ENCODE data around the gene PHOSPHO1. TPM values are rescaled to one million over a fixed set of nuclear protein-coding genes. Genes with fewer than 3 reads are reported as not detected.

PHOSPHO1 gene
- total and polyA plus RNA-seq, 2 of the 13 experiments (the other 11 are each of a cell fraction or from before 2014, with no cell fraction given): not detected

- in situ Hi-C loops (cut with HindIII; ENCODE audit: extremely low pct_ligation_motif_present, low pct_unique_long_range_greater_than_20kb): no loop called here
- H3K79me2 ChIP-seq (ENCODE audit: insufficient read depth, low read length): no peaks in the 10 kb centered on the region
- no TSS peak for BruUV-seq (replicated peaks)
- H2AFZ ChIP-seq (ENCODE audit: low read length): no peak overlapping the region
- WGBS (ENCODE audit: low lambda C conversion rate): 35% methylated on average over 5 of the region's 5 CpGs
- H3K27ac ChIP-seq (ENCODE audit: extremely low read length, insufficient read depth, low read length): no peak overlapping the region
- H3K4me3 ChIP-seq (replicated peaks in 1 of 3; ENCODE audit: insufficient read depth in 1 of 3, low read depth in 2 of 3, low read length in 3 of 3): no peak overlapping the region
- intact Hi-C loops (cut with micrococcal nuclease; ENCODE audit: unreplicated experiment): no loop called here
- no peaks in the 10 kb centered on the region for H3K9me3 ChIP-seq (ENCODE audit: low read length)
- TF ChIP-seq ATF5 (CRISPR knock-in tag; IDR thresholded peaks at IDR 0.05; ENCODE audit: low read depth): no peak
- no peak for TF ChIP-seq HCFC1 (IDR thresholded peaks at IDR 0.05; ENCODE audit: low read depth, low read length)
- TF ChIP-seq RNF2 (conservative IDR thresholded peaks at IDR 0.05; ENCODE audit: low read depth): no peak
- no peak for TF ChIP-seq CENPX (CRISPR knock-in tag; IDR thresholded peaks at IDR 0.05)
- TF ChIP-seq MTF1 (CRISPR knock-in tag; IDR thresholded peaks at IDR 0.05): no peak
- no peak overlapping the region for H3K4me2 ChIP-seq (ENCODE audit: low read depth, low read length)
- H3K27me3 ChIP-seq (ENCODE audit: control insufficient read depth in 1 of 2, insufficient read depth in 2 of 2, low read length in 2 of 2): peaks cover 0 to 18% of the 10 kb centered on the region in 2 experiments
- ChIA-PET CTCF (ENCODE audit: low intra/inter-chr PET ratio, low total read pairs) (no interaction called here), POLR2A (no interaction called here)
- FAIRE-seq (no peak), DNase-seq (ENCODE audit: low spot score) (no peak), ATAC-seq (no peak)
- no peaks in the 10 kb centered on the region for H4K20me1 ChIP-seq (ENCODE audit: insufficient read depth, low read length)
- peaks cover 12% of the 10 kb centered on the region for H3K4me1 ChIP-seq (ENCODE audit: insufficient read depth, low read length)
- no peak overlapping the region for H3K9ac ChIP-seq (ENCODE audit: insufficient read depth, low read depth, low read length)
- no peaks in the 10 kb centered on the region for H3K36me3 ChIP-seq (replicated peaks in 1 of 2; ENCODE audit: control insufficient read depth in 1 of 2, insufficient read depth in 2 of 2, low read length in 2 of 2)
Measured at GRCh38 chr17:49255125-49255524, 24.5 kb upstream of the PHOSPHO1 start.

- intact Hi-C loops (cut with micrococcal nuclease; ENCODE audit: unreplicated experiment): no loop called here
- POLR2A ChIA-PET: no interaction called here
- WGBS (ENCODE audit: low lambda C conversion rate): 17% methylated on average over 4 of the region's 4 CpGs
- no peak overlapping the region for H3K4me2 ChIP-seq (ENCODE audit: low read depth, low read length)
- no peaks in the 10 kb centered on the region for H3K79me2 ChIP-seq (ENCODE audit: insufficient read depth, low read length)
- H3K9me3 ChIP-seq (ENCODE audit: low read length): no peaks in the 10 kb centered on the region
- ATAC-seq: no peak
- no peak for FAIRE-seq
- no TSS peak for BruUV-seq (replicated peaks)
- DNase-seq (ENCODE audit: low spot score): no peak
- no peaks in the 10 kb centered on the region for H3K36me3 ChIP-seq (replicated peaks in 1 of 2; ENCODE audit: control insufficient read depth in 1 of 2, insufficient read depth in 2 of 2, low read length in 2 of 2)
- H4K20me1 ChIP-seq (ENCODE audit: insufficient read depth, low read length): no peaks in the 10 kb centered on the region
- CTCF ChIA-PET (ENCODE audit: low intra/inter-chr PET ratio, low total read pairs): no interaction called here
- TF ChIP-seq STAG1 (CRISPR knock-in tag; IDR thresholded peaks at IDR 0.05): peak; percentile 22; the same call in 1 of the 2 replicates
- TF ChIP-seq CTCF (CRISPR knock-in tag; IDR thresholded peaks at IDR 0.05): peak; percentile 26; the same call in 1 of the 2 replicates
- no peak for TF ChIP-seq ZNF512 (CRISPR knock-in tag; IDR thresholded peaks at IDR 0.05)
- no peak overlapping the region for H3K27ac ChIP-seq (ENCODE audit: extremely low read length, insufficient read depth, low read length)
- H3K9ac ChIP-seq (ENCODE audit: insufficient read depth, low read depth, low read length): no peak overlapping the region
- no peak overlapping the region for H2AFZ ChIP-seq (ENCODE audit: low read length)
- in situ Hi-C loops (cut with HindIII; ENCODE audit: extremely low pct_ligation_motif_present, low pct_unique_long_range_greater_than_20kb): no loop called here
- no peak overlapping the region for H3K4me3 ChIP-seq (replicated peaks in 1 of 3; ENCODE audit: insufficient read depth in 1 of 3, low read depth in 2 of 3, low read length in 3 of 3)
- H3K4me1 ChIP-seq (ENCODE audit: insufficient read depth, low read length): peaks cover 6% of the 10 kb centered on the region; the same call in 1 of the 2 replicates
- peaks cover 0 to 17% of the 10 kb centered on the region in 2 experiments; a peak in 4 of 5 replicates for H3K27me3 ChIP-seq (ENCODE audit: control insufficient read depth in 1 of 2, insufficient read depth in 2 of 2, low read length in 2 of 2)
Measured at GRCh38 chr17:49254066-49254465, 23.5 kb upstream of the PHOSPHO1 start.
